Measurements from ENCODE around the gene ZNF106. TPM values are rescaled to one million over a fixed set of nuclear protein-coding genes. Genes with fewer than 3 reads are reported as not detected.

ZNF106 gene
- total and polyA plus RNA-seq, 2 of the 4 experiments (the other 2 are of a cell fraction): 19.2 to 87.5 TPM

- H2BK120ac ChIP-seq (ENCODE audit: low read depth, low read length): no peak overlapping the region
- dilution Hi-C loops (cut with HindIII; ENCODE audit: low sequenced_read_pairs, unreplicated experiment): no loop called here
- H3K9me1 ChIP-seq (ENCODE audit: insufficient read depth, low read length): peaks cover 11% of the 10 kb centered on the region
- no peak overlapping the region for H2BK5ac ChIP-seq (ENCODE audit: low read depth, low read length, poor library complexity, severe bottlenecking)
- no peaks in the 10 kb centered on the region for H3K27me3 ChIP-seq (ENCODE audit: control insufficient read depth, insufficient read depth, low read length)
- no peaks in the 10 kb centered on the region for H4K20me1 ChIP-seq (ENCODE audit: insufficient read depth, low read length)
- H3K23ac ChIP-seq (ENCODE audit: low read depth, low read length): no peak overlapping the region
- WGBS, 2 experiments (ENCODE audit: extremely low coverage in 2 of 2, insufficient read length in 1 of 2): no CpG with 5 or more reads among the region's 6 CpGs
- TF ChIP-seq MAZ (IDR thresholded peaks at IDR 0.05; ENCODE audit: borderline replicate concordance, low read depth, low read length): no peak
- no peak for TF ChIP-seq ELK1 (IDR thresholded peaks at IDR 0.05; ENCODE audit: borderline replicate concordance, low read depth, low read length)
- no peak for TF ChIP-seq MAFK (IDR thresholded peaks at IDR 0.05; ENCODE audit: low read depth, low read length)
- TF ChIP-seq BHLHE40 (IDR thresholded peaks at IDR 0.05; ENCODE audit: low read depth, low read length): no peak
- TF ChIP-seq CHD1 (IDR thresholded peaks at IDR 0.05; ENCODE audit: low read depth, low read length): no peak
- TF ChIP-seq RCOR1 (IDR thresholded peaks at IDR 0.05; ENCODE audit: insufficient replicate concordance, low read length): no peak
- TF ChIP-seq POLR2A (IDR thresholded peaks at IDR 0.05; ENCODE audit: low read depth, low read length): no peak
- TF ChIP-seq RAD21 (IDR thresholded peaks at IDR 0.05; ENCODE audit: low read length): no peak
- no peak overlapping the region for H3K18ac ChIP-seq (ENCODE audit: low read depth, low read length)
- no peak overlapping the region for H4K5ac ChIP-seq (ENCODE audit: low read depth, low read length)
- intact Hi-C loops (cut with micrococcal nuclease): no loop called here
- ATAC-seq (ENCODE audit: low read depth) (no peak), DNase-seq (no peak)
- H3K36me3 ChIP-seq (ENCODE audit: control insufficient read depth, insufficient read depth, low read length): peaks cover 3% of the 10 kb centered on the region; the same call in 1 of the 2 replicates
- H2AK9ac ChIP-seq (replicated peaks; ENCODE audit: low read depth, low read length, poor library complexity): no peak overlapping the region
- no peak overlapping the region for H3K4me3 ChIP-seq (ENCODE audit: insufficient read depth, low read depth, low read length)
- H3K4me1 ChIP-seq (ENCODE audit: control insufficient read depth, insufficient read depth, low read length): no peaks in the 10 kb centered on the region
- H2BK15ac ChIP-seq (ENCODE audit: low read depth, low read length): no peak overlapping the region
- H3K4ac ChIP-seq (ENCODE audit: low read depth, low read length): no peak overlapping the region
- H4K8ac ChIP-seq (ENCODE audit: low read depth in 2 of 2, low read length in 2 of 2): no peak overlapping the region
- no peak overlapping the region for H2BK20ac ChIP-seq (ENCODE audit: low read depth, low read length)
- H2AFZ ChIP-seq (replicated peaks; ENCODE audit: low read length, poor library complexity): no peak overlapping the region
- no peaks in the 10 kb centered on the region for H3K79me1 ChIP-seq (ENCODE audit: low read depth in 1 of 2, low read length in 2 of 2)
- ChIA-PET POLR2A (ENCODE audit: unreplicated experiment) (no interaction called here), CTCF (no interaction called here)
- H3K4me2 ChIP-seq (ENCODE audit: low read depth, low read length): no peak overlapping the region
- H2AK5ac ChIP-seq (ENCODE audit: low read depth, low read length): no peak overlapping the region
- in situ Hi-C loops (cut with MboI; ENCODE audit: low sequenced_read_pairs): no loop called here
- no peak overlapping the region for H3K27ac ChIP-seq (ENCODE audit: insufficient read depth, low read length)
- H4K91ac ChIP-seq (ENCODE audit: insufficient read depth, low read depth, low read length): no peak overlapping the region
- no TSS peak for BruUV-seq (replicated peaks)
- no peak overlapping the region for H3K56ac ChIP-seq (ENCODE audit: extremely low read depth, insufficient read depth, low read length)
- H3K9ac ChIP-seq (ENCODE audit: low read depth, low read length): no peak overlapping the region
- no peak overlapping the region for H3K14ac ChIP-seq (replicated peaks; ENCODE audit: low read depth, low read length)
- H3K9me3 ChIP-seq (ENCODE audit: control insufficient read depth, insufficient read depth, low read length): no peaks in the 10 kb centered on the region
Observed at GRCh38 chr15:42405863-42406482, 85.0 kb downstream of the ZNF106 start.
